ENCODE measurements around the gene SNX19.

The SNX19 gene

GRCh38 chr11:130839981-130840666 is 76.2 kb downstream of the SNX19 start:
- DNase-seq, result no peak

- DNase-seq, result no peak
Observed at GRCh38 chr11:130837194-130837593, 79.1 kb downstream of the SNX19 start.

DNA sequence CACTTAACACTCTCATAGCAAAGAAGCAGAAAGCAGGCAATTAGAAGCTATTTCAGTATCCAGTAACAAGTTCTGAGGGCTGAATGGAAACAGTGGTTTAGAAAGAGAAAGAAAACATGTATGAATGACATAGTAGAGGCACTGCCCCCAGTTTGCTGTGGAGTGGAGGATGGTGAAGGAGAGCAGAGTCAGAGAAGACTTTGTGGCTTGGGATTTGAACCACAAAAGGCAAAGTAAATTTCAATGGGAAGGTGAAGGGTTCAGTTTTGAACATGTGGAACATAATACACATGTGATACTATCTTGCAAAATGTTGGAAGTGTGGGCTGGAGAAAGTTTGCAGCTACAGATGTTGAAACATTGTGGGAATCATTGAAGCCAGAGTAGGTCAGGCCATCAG is 81.4 kb downstream of the SNX19 start:
- no peak for DNase-seq

DNA sequence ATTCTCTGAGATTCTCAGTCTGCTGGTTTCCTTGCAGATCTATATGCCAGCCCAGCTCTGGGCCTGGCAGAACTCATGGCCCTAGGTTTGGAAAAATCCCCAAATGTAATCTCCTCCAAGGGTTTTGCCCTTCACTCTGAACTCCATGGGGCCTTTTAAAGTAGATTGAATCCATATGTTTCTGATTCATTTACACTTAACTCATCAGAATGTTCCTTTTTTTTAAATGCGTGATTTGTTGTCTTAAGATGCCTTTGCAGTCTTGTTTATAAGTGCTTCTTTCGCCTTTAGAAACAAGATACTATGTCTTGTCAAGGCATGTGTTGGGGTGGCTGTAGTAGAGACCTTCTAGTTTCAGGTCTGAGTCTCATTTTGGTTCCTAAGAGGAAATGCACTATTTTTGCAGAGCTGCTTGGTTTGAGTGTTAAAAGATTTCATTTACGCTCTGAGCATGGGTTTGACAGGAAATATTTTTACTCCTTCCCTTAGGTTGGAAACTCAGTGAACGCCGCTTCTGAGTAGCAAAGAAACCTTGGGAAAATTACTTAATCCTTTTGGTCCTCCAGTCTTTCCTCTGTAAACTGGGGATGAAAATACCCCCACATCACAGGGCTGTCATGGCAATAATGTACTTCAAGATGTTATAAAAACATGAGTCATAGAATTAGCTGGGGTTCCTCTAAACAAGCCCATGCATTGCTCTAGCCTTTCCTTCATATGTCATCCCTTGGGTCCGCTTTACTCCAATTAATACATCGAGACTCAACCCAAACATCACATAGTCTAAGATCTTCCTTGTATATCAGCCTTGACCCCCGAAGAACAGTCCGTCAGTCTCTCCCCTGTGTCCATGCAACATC is 83.5 kb downstream of the SNX19 start:
- no peak for DNase-seq

DNA sequence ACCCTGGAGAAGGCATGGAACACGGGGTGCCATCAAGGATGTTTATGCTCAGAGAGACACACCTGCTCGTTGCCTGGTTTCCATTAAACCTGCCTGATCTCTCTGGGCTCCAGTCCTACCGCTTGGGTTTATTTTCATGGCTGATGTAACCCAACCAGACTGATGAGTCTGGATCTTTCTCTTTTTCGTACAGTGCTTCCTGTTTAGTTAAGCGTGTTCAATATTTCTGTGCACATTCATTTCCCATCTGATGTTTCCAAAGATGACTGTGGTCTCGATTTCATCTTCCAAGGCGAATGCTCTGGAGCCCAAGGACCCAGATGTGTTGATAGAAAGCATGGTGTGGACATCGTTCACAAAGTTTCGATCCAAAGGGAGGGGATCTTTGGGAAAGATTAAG is 84.3 kb downstream of the SNX19 start:
- no peak for DNase-seq

- DNase-seq, result no peak
Observed at GRCh38 chr11:130831506-130831905, 84.8 kb downstream of the SNX19 start.

GRCh38 chr11:130830566-130830965 is 85.7 kb downstream of the SNX19 start:
- DNase-seq, result no peak

DNA sequence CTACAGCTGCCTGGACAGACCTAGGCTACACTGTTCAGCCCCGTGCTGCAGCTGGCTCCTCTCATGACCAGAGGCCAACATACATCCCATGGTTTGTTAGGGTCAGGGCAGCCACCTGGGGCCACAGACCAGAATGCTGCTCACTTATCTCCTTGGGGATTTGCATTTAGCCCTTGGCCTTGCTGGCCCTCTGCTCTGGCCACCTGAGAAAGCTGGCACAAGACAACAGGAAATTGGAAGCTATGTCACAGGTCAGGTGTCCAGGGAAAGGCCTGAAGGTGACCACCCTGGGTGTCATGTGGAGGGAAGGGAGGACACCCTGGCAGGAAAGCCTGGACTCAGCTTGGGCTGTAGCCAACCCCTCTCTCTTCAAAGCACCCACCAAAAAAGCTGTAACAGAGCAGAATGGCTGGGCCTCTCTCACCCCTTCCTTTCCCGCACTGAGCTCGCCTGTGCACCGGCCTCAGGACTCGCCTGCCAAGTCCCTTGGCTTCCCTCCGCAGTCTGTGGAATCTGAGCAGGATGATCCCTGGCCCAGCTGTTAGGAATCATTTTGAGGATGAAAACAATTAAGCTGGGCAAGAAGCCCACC is 86.3 kb downstream of the SNX19 start:
- no peak for DNase-seq

GRCh38 chr11:130828741-130829140 is 87.5 kb downstream of the SNX19 start:
- no peak for DNase-seq

DNA sequence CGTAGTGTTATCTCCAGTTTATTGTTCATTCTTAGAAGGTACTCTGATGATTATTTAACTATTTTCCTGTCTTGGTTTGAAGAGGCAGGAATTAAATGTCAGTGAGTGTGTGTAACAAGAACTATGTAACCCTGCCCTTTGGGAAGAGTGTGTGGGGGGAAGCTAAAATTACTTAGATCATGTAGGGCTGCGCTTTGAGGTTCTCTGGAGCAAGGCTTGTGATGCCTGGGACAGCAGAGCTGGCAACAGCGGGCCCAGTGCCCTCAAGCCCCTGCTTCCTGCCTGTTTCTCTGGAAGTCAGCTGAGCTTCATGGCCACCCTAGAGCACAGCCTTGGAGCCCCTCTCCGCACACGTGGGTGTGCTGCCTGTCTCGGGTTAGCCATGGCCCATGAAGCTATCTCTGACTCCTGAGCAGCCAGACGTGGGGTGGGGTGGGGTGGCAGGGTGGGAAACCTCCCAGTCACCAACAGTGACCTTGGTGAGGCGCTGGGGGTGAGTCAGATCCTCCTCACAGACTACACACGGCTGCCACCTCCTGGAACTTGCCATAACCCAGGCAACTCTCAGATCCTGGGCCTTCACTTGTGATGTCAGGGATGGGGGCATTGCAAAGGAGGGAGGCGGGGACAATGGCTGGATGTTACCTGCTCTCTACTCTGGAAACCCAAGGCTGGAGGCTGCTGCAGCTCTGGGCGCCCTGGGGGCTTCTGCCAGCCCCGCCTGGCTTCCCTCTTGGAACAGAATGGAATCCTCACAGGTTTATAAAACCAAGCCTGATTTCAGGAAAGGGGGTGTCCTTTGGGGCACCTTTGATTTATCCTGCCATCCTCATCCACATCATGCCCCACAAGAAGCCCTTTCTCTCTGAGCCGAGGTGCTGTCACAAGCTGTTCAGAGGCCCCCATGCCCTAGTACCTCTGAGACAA is 88.6 kb downstream of the SNX19 start:
- DNase-seq, result no peak

DNA sequence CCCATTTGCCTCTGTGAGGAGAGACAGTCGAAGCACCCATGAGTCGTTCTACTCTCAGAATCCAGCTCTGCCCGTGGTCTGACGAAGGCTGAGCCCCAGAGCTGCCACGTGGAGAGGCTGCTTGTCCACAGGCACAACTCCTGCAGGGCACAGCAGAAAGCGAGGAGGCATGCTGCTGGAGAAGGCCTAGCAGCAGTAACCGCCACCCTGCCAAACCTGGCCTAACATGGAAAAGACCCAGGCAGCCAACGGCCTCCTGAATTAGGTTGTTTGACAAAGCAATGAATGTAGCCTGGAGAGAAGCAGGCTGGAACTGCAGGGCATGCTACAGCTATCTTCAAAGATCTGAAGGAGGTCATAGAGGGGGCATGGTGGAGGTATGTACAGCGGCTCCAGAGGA is 89.7 kb downstream of the SNX19 start:
- DNase-seq, result no peak

DNA sequence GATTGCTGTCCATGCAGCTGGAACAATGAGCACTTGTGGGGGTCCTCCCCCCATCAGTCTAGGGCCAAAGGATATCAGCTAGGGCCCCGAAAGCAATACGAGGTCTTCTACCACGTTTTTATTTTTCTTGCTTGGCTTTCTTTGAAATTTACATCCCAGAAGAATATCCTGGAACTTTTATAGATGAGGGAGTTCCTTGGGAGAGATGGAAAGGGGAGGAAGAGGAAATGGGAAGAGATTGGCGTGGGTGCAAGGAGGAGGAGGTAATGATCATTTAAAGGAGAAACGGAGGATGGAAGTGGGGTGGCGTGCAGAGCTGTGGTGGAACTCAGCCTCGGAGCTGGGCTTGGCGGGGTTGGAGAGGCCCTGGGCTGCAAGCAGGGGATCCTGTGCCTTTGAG is 90.3 kb downstream of the SNX19 start:
- no peak for DNase-seq

DNA sequence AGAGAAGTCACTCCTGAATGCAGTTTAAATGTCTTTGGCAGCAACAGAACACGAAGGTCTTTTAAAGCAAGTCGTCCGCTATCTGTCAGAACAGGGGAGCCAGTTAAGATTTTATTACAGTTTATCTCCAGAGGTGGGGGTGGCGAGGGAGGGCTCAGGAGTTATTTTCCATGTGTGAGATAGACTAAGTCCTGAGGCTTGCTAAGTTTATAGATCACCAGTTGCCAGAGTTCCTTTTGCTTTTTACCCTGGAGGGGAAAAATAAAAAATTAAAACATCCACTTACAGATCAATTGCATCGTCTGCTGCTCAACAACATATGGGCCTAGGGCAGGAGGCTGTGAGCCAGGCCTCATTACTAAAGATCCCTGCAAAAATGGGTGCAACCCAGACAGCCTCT is 90.7 kb downstream of the SNX19 start:
- no peak for DNase-seq
